HEK293T (cell line): Measurements from ENCODE around the gene C5orf34.

Experiments
- BHLHE40 ChIP-seq: fragments of 450-650 bp; IDR thresholded peaks from 2 replicates; pipeline ENCODE4 v1.6.1; 2016; ENCODE audit warnings: mild to moderate bottlenecking, moderate library complexity, borderline replicate concordance
- CTBP1 ChIP-seq: fragments of 450-650 bp; IDR thresholded peaks from 2 replicates; pipeline ENCODE4 v1.6.1; 2016; ENCODE audit warnings: borderline replicate concordance
- FOXA1 ChIP-seq: fragments of 450-650 bp; IDR thresholded peaks from 2 replicates; pipeline ENCODE4 v1.6.1; 2016; ENCODE audit warnings: mild to moderate bottlenecking
- FOXM1 ChIP-seq: fragments of 450-650 bp; IDR thresholded peaks from 2 replicates; pipeline ENCODE4 v1.6.1; 2017; ENCODE audit warnings: mild to moderate bottlenecking, borderline replicate concordance
- L3MBTL2 ChIP-seq: fragments of 450-650 bp; conservative IDR thresholded peaks from 2 replicates; pipeline ENCODE4 v1.6.1; 2016; ENCODE audit warnings: mild to moderate bottlenecking
- NFRKB ChIP-seq: fragments of 450-650 bp; IDR thresholded peaks from 2 replicates; pipeline ENCODE4 v1.6.1; 2016; ENCODE audit warnings: mild to moderate bottlenecking, moderate library complexity
- SP1 ChIP-seq: fragments of 450-650 bp; IDR thresholded peaks from 2 replicates; pipeline ENCODE4 v1.6.1; 2017
- SUZ12 ChIP-seq: fragments of 450-650 bp; IDR thresholded peaks from 2 replicates; pipeline ENCODE4 v1.6.1; 2016; ENCODE audit warnings: mild to moderate bottlenecking
- TARDBP ChIP-seq: fragments of 450-650 bp; IDR thresholded peaks from 2 replicates; pipeline ENCODE4 v1.6.1; 2016
- ZNF384 ChIP-seq: fragments of 450-650 bp; IDR thresholded peaks from 2 replicates; pipeline ENCODE4 v1.6.1; 2016
- TF ChIP-seq, protein P1 (sequence below): fragments of 450-650 bp; IDR thresholded peaks from 2 replicates; pipeline ENCODE4 v1.6.1; 2016

DNA sequence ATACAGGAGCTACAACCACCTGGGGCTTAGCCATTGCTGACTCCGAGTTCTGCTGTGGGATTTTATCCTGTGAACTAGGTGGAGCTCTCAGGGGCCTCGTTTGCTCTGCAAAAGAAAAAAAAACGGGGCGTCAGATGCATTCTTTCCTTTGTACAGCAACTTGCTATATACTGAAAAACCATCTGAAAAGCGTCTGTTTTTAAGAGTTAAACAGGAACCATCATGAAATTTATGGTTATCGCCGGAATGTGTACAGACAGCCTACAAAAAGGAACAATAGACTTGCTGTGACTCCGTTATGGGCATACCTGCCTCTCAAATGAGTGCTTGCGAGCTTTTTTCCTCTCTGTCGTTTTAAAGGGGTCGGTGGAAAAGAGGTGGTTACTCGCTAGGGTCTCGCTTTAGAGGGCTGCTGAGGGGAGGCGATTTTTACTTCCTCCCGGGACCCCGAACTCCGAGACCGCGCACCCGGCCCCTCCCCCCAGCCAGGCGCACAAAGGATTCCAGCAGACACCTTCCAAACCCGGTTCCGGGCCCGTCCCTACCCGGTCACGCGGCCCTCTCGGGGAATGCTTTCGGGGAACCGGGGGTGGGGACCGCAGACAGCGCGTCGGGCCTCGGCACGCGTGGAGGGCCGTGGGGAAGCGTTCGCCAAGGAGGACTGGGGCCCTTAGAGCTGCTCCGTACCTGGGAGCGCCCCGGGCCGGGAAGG is 41.1 kb upstream of the C5orf34 start:
- TF ChIP-seq, protein P1, sequence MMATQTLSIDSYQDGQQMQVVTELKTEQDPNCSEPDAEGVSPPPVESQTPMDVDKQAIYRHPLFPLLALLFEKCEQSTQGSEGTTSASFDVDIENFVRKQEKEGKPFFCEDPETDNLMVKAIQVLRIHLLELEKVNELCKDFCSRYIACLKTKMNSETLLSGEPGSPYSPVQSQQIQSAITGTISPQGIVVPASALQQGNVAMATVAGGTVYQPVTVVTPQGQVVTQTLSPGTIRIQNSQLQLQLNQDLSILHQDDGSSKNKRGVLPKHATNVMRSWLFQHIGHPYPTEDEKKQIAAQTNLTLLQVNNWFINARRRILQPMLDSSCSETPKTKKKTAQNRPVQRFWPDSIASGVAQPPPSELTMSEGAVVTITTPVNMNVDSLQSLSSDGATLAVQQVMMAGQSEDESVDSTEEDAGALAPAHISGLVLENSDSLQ = no peak
- TF ChIP-seq TARDBP = no peak
- no peak for TF ChIP-seq CTBP1
- TF ChIP-seq SUZ12 = no peak
- no peak; the same call in 1 of the 2 replicates for TF ChIP-seq ZNF384
- TF ChIP-seq BHLHE40 = no peak
- no peak for TF ChIP-seq L3MBTL2
- no peak for TF ChIP-seq SP1
- no peak for TF ChIP-seq FOXA1
- no peak for TF ChIP-seq FOXM1
- TF ChIP-seq NFRKB = no peak
